GM13976 (cell line): ENCODE measurements around the gene IGSF9.

ENCODE experiments used
- DNase-seq: peaks from one replicate; pipeline ENCODE4 v3.0.0; 2012; ENCODE audit warnings: low spot score
- in situ Hi-C: fragments of 300-500 bp; cut with MboI; formaldehyde crosslinking; loops from one replicate; pipeline ENCODE4 v1.12.0; 2022; ENCODE audit warnings: low sequenced_read_pairs, mixed read lengths, inconsistent platforms; ENCODE audit not compliant: unreplicated experiment
- TF ChIP-seq, protein P1 (sequence below): IDR thresholded peaks from 2 replicates; pipeline ENCODE4 v1.5.1; 2012; ENCODE audit warnings: borderline replicate concordance, mild to moderate bottlenecking; ENCODE audit not compliant: insufficient read depth; ENCODE audit errors: extremely low read depth, missing control alignments, control extremely low read depth

Gene IGSF9, protein sequence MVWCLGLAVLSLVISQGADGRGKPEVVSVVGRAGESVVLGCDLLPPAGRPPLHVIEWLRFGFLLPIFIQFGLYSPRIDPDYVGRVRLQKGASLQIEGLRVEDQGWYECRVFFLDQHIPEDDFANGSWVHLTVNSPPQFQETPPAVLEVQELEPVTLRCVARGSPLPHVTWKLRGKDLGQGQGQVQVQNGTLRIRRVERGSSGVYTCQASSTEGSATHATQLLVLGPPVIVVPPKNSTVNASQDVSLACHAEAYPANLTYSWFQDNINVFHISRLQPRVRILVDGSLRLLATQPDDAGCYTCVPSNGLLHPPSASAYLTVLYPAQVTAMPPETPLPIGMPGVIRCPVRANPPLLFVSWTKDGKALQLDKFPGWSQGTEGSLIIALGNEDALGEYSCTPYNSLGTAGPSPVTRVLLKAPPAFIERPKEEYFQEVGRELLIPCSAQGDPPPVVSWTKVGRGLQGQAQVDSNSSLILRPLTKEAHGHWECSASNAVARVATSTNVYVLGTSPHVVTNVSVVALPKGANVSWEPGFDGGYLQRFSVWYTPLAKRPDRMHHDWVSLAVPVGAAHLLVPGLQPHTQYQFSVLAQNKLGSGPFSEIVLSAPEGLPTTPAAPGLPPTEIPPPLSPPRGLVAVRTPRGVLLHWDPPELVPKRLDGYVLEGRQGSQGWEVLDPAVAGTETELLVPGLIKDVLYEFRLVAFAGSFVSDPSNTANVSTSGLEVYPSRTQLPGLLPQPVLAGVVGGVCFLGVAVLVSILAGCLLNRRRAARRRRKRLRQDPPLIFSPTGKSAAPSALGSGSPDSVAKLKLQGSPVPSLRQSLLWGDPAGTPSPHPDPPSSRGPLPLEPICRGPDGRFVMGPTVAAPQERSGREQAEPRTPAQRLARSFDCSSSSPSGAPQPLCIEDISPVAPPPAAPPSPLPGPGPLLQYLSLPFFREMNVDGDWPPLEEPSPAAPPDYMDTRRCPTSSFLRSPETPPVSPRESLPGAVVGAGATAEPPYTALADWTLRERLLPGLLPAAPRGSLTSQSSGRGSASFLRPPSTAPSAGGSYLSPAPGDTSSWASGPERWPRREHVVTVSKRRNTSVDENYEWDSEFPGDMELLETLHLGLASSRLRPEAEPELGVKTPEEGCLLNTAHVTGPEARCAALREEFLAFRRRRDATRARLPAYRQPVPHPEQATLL

DNA sequence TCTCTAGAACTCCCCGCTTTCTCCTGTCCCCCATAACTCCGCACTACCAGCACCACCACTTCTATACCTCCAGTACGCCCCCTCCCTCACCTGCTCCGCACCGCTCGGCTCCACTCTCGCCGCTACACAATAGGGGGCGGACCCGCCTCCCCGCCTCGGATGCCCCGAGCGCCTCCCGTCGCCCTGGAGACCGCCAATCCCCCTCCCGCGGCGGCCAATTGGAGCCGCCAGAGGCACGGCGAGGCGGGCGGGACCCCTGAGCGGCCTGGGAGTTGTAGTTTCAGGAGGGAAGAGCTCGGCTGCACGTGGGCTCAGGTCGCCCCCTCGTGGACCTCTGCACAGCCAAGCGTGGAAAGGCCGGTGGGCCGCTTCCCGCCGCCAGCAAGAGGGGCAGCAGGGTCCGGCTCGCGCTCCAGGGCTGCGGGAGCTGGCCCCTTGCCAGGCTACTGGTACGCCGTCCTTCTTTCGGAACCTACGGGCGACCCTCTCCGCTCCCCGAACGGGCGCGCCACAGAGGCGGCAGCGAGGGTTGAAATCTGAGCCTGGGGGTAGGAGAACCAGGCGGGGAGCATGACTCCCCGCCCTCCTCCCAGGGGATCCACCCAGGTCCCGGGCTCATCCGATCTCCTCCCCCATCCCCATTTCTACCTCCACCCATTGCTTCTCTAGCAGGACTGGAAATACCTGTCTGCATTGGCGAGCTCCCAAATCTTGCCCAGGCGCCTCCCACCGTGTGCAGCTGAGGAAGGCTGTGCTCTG, at the start of gene IGSF9:
TSS of gene IGSF9 (minus strand) at position 131 of the 759 bp plus-strand sequence. CDS start 2,159 bp downstream, outside the sequence.
- TF ChIP-seq, protein P1, sequence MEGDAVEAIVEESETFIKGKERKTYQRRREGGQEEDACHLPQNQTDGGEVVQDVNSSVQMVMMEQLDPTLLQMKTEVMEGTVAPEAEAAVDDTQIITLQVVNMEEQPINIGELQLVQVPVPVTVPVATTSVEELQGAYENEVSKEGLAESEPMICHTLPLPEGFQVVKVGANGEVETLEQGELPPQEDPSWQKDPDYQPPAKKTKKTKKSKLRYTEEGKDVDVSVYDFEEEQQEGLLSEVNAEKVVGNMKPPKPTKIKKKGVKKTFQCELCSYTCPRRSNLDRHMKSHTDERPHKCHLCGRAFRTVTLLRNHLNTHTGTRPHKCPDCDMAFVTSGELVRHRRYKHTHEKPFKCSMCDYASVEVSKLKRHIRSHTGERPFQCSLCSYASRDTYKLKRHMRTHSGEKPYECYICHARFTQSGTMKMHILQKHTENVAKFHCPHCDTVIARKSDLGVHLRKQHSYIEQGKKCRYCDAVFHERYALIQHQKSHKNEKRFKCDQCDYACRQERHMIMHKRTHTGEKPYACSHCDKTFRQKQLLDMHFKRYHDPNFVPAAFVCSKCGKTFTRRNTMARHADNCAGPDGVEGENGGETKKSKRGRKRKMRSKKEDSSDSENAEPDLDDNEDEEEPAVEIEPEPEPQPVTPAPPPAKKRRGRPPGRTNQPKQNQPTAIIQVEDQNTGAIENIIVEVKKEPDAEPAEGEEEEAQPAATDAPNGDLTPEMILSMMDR, result peak; percentile 38
- peak; percentile 77 for DNase-seq
- in situ Hi-C loops, result no loop called here

DNA sequence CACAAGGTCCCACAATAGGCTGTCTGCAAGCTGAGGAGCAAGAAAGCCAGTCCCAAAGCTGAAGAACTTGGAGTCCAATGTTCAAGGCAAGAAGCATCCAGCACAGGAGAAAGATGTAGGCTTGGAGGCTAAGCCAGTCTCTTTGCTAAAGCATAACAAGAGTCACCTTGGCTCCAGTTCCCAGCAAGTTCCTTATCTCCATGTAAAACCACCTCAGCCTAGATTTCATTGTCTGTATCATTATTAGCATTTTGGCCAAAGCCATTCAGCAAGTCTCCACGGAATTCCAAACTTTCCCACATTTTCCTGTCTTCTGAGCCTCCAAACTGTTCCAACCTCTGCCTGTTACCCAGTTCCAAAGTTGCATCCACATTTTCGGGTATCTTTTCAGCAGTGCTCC, 49.5 kb upstream of the IGSF9 start:
- in situ Hi-C loops, result no loop called here
- no peak for DNase-seq
- TF ChIP-seq, protein P1, result no peak

DNA sequence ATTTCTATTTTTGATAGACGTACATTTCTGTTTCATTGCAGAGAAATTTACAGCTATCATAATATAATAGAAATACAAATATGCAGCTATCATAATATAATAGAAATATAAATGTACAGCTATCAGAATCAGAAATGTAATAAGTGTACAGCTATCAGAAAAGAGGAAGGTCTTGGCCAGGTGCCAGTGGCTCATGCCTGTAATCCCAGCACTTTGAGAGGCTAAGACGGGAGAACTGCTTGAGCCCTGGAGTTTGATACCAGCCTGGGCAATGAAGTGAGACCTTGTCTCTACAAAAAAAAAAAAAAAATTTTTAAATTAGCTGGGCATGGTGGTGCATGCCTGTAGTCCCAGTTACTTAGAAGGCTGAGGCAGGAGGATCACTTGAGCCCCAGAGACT, 48.5 kb upstream of the IGSF9 start:
- no peak for DNase-seq
- TF ChIP-seq, protein P1, result no peak
- in situ Hi-C loops, result no loop called here

DNA sequence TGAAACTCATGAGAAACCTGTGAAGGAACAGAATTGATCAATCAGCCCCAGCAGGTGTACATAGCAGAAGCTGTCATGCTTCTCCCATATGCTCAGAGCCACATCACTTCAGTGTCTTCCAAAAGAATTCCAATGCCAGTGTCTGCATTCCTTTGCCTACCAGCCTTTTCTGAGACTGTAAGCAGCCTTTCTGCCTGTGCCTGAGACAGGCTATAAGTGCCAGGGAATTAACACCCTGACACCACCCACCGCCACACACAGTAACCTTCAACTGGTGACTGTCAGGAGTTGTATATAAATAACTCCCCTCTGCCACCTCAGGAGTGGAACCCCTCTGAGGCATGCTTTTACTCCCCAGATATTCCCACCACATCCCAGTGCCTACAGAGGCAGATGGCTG, 46.7 kb upstream of the IGSF9 start:
- TF ChIP-seq, protein P1, result no peak
- in situ Hi-C loops, result no loop called here
- no peak for DNase-seq

DNA sequence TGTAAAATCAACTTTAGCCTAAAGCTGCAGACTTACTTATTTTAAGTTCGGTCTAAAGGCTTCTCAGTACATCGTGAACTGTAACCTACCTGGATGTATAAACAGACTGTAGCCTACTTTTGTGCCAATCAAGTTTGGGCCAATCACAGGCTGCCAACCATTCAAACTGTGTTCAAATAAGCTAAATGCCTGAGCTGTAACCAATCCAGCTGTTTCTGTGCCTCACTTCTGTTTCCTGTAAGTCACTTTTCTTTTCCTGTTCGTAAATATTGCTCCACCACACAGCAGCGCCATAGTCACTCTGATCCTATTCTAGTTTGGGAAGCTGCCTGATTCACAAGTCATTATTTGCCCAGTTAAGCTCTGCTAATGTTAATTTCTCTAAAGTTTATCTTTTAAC, 46.1 kb upstream of the IGSF9 start:
- TF ChIP-seq, protein P1, result no peak
- in situ Hi-C loops, result no loop called here
- DNase-seq, result no peak

DNA sequence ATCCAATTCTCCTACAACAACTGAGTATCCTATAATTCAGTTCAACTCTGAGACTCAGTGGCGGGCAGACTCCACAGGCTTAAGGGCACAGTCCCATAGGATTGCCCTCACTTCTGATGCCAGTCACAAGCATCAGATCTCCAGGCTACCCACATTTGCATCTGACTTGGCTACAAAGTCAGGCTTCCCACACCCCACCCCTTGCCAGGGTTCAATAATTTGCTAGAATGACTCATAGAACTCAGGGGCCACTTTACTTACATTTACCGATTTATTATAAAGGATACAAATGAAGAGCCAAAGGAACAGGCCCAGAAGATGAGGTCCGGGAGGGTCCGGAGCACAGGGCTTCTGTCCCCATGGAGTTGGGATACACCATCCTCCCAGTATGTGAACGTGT, 44.6 kb upstream of the IGSF9 start:
- TF ChIP-seq, protein P1, result no peak
- in situ Hi-C loops, result no loop called here
- no peak for DNase-seq
